NCI-H748 treated with DMSO at 0.1 percent for 48 hours (cell line): Measurements from ENCODE around the gene CST7.

Experiments used
- DNase-seq: peaks from one replicate; lab custom pipeline; 2025; lab: John Stamatoyannopoulos, UW

Gene CST7

DNA sequence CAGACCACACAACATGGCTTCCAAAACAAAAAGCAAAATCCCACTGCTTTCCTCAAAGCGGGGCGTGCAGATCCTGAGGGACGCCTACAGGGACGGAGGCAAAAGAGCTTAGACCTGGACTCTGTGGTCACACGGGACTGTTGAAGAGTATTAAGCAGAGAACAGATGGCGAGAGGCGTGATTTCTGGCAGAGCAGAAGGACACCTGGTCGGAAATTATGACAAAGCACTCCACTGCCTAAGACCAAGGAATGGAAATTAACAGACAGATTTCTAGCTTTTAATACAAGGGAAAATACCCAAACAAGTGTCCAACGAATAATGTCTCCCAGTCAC, 15.4 kb downstream of the CST7 start:
- no peak for DNase-seq

DNA sequence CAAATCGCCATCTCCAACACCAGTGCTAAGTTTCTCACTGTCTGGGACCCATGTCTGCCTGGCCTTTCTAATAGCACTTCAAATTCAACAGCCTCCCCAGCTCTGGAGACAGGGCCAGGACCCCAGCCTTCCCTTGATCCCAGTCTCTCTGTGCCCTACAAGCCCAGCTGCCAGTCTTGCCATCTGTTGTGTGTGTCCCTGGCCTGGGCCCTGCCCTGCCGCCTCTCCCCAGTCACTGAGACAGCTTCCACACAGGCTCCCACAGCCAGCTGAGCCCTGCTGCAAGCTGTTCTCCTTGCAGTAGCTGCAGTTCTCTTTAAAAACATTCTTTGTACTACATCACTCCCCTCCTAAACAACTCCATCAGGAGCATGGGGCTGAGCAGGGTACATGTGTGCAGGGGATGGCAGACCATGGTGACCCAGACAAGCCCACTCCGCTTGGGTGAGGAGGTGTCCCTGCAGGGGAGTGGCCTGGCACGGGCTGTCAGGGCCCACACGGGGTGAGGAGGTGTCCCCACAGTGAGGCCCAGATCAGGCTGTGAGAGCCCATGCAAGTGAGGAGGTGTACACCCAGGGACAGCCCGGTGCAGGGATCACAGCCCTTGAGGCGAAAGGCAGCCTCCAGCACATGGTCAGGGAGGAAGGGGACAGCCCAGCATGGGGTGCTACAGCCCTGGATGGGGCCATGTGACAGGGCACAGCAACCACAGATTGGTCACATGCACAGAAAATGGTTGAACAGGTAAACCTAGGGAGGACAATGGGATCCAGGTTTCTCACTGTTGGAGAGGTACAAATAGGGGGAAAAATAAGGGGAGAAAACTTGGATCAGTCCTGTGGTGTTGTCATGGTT, 16.2 kb downstream of the CST7 start:
- no peak for DNase-seq

DNA sequence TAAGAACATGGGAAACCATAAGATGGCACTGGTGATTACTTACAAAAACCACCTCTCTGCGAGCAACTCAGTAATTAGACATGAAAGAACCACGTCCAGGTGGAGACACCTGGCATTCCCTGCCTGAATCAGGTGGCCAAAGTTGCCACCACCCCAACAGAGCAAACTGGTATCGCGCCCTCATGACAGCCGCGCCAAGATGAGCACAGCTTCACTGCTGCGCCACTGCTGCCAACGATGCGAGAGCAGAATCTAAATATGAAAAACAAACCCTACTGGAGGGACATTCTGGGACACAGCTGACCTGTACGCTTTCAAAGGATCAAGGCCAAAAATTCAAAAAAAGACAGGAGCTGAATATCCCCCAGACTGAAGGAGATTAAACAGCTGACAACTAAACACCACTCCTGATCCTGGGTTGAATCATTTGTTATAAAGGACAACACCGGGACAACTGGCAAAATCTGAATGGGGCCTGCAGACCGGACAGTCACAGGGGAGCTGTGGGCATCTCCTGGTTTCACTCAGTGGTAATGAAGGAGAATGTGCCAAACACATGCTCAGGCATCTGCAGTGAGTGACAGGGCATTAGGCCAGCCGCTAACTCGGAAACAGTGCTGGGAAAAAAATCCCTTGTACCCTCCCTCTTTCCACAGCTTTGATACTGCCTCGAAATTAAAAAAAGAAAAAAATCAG, 17.4 kb downstream of the CST7 start:
- DNase-seq, result no peak

DNA sequence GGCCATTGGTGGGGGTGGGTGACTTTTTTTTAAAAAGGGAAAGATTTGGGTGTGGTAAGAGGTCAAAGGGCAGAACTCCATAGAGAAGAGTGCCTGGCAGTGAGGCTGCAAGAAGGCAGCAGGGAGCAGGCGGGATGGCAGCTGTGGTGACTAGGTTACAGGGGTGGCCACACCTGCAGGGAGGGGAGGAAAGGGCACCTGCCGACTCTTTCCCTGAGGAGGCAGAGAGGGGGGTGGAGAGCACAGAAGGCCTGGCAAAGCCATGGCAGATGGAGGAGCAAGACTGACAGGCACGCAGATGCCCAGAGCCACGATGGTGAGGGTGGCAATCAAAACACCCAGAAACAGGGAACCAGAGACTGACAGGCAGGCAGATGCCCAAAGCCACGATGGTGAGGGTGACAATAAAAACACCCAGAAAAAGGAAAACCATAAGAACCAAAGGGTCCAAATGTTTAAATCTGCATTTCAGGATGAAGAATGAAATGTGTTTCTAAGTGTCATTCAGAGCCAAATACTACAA, 19.3 kb downstream of the CST7 start:
- DNase-seq, result no peak

DNA sequence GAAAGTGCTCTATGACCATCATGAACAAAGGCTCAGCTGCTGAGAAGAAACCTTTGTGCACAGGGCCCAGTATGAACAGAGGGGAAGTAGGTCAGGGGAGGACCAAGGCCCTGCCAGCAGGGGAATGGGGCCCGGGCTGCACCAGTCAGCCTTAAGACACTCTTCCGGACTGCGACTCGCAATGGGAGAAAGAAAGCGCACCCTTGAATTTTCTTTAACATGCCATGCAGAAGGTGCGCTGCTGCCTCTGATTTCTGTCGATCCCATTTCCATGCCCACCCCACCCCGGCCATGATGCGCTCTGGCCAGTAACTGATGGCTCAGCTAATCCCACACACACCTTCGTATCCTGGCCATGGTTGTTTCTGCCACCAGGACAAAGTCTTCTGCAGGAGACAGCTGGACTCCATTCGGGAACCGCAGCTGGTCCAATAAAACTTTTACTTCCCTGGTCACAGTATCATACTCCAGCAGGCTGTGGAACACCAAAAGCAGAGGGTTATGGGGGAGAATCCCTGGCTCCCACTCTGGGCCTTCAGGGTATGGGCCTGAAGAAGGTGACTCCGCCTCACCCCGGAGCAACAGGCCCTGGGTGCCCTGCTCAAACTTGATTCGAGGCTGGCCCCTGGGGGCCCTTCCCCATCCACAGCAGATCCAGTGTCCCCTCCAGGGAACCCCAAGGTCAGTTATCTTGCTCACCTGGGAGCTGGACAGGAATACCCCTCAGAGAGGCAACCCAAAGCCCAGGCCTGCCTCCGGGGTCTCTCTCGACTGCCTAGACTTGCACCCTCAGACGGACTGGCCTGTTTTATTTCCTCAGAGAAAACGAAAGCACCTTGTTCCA, 20.3 kb downstream of the CST7 start:
- DNase-seq, result no peak

DNA sequence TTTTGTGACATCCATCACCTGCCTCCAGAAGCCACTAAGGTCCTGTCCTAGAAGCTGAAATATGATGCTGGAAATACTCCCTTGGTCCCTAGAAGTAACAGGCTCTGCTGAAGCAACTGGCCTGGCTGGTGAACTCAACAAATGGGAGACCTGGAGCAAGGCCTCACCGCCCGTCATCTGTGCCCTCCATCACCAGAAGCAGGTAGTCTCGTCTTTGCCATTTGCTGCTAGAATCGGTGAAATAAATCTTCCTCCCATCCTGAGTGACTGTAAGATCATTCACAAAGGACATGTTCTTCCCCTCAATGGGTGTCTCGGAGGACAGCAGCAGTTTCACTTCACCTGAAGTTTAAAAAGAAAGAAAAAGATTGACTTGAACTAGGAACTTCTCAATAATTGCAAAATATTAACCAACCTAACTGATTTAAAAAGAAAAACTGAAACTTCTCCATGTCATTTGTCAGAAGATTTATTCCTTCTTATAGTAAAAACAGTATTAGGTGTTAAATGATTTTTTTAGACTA, 21.0 kb downstream of the CST7 start:
- no peak for DNase-seq

DNA sequence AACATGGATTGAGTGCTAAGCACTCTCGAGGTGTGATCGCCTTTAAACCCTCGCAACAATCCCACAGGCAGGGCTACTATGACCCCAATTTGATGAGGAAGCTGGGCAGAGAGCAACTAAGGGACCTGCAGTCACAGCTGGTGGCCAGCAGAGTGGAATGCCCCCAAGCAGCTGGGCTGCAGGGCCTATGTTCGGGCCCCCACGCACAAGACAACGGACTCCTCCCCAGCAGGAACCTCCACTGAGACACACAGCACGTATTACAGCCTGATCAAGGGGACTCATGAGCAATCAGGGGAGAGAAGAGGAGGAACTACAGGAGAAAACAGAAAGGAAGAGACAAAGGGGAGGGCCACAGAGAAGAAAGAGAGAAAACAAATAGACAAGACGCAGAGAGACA, 21.7 kb downstream of the CST7 start:
- no peak for DNase-seq

DNA sequence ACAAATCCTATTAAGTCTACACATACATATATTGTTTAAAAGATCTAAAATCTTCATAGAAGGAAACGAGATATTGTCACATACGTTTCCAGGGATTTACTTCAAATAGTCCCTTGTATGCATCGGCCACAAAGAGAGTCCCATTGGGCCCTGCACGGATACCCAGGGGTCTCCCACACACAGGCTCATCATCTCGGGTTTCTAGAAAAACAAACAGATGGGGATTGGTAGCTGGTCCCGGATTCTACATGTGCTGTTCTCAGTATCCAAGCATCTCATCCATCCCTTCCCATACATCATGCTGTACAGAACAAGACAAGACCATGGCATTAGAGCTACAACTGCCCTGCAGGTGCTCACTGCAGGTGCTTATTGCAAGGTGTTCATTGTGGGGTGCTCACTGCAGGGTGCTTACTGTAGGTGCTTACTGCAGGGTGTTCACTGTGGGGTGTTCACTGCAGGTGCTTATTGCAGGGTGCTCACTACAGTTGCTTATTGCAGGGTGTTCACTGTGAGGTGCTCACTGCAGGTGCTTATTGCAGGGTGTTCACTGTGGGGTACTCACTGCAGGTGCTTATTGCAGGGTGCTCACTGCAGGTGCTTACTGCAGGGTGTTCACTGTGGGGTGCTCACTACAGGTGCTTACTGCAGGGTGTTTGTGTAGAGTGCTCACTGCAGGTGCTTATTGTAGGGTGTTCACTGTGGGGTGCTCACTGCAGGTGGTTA, 22.5 kb downstream of the CST7 start:
- DNase-seq, result no peak

DNA sequence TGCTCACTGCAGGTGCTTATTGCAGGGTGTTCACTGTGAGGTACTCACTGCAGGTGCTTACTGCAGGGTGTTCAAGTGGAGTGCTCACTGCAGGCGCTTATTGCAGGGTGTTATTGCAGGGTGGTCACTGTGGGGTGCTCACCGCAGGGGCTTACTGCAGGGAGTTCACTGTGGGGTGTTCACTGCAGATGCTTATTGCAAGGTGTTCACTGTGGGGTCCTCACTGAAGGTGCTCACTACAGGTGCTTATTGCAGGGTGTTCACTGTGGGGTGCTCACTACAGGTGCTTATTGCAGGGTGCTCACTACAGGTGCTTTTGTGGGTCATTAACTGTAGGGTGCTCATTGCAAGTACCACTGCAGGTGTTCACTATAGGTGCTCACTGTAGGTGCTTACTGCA, 23.3 kb downstream of the CST7 start:
- DNase-seq, result no peak

DNA sequence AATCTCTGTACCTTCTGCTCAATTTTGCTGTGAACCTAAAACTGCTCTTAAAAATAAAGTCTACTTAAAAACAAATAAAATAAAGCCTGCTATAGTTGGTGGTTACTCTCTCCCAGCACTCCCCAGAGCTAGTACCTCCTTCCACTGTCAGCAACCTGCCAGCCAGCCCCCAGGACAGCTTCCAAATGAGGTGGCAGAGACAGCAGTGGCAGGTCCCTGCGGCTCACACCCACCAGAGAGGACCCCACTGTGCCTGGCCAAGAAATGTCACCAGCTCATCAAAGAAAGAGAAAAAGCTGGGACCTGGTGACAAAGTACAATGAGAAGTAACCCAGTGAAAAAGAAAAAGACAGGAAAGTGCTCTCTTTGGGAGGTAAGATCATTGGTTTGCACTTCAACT, 28.3 kb downstream of the CST7 start:
- DNase-seq, result no peak

DNA sequence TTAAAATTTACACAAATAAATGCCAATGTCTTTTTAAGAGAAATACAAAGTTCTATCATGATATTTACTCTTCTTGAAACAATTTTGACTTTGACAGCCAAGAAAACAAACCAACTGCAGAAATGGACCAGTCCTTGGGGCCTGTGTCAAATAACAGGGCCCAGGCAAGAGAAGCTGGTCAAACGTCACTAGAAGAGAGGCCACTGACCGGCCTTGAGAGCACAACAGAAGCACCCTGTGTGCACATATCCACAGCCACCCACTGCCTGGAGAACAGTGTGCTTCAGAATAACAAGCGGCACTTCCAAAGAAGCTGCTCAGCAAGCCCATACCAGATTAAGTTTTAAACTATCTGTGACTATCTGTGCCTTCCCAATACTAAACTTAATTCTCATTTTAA, 28.7 kb downstream of the CST7 start:
- no peak for DNase-seq

DNA sequence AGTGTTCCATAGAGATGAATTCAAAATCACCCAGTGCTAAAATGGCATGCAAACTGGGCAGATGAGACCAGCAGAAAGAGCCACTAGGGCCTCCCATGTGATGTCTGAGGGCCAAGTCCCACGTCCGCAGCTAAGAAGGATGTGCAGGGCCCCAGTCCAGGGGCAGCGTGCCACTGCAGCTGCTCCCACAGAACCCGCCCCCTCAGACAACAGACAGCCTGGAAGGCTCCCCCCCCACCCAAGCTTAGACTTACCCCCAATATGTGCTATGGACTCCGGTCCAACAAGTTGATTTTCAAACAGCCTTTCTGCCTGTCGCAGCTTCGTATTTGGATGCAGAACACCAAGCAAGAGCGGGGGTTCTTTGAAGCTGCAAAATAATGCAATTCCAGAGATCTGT, 29.4 kb downstream of the CST7 start:
- DNase-seq, result no peak

DNA sequence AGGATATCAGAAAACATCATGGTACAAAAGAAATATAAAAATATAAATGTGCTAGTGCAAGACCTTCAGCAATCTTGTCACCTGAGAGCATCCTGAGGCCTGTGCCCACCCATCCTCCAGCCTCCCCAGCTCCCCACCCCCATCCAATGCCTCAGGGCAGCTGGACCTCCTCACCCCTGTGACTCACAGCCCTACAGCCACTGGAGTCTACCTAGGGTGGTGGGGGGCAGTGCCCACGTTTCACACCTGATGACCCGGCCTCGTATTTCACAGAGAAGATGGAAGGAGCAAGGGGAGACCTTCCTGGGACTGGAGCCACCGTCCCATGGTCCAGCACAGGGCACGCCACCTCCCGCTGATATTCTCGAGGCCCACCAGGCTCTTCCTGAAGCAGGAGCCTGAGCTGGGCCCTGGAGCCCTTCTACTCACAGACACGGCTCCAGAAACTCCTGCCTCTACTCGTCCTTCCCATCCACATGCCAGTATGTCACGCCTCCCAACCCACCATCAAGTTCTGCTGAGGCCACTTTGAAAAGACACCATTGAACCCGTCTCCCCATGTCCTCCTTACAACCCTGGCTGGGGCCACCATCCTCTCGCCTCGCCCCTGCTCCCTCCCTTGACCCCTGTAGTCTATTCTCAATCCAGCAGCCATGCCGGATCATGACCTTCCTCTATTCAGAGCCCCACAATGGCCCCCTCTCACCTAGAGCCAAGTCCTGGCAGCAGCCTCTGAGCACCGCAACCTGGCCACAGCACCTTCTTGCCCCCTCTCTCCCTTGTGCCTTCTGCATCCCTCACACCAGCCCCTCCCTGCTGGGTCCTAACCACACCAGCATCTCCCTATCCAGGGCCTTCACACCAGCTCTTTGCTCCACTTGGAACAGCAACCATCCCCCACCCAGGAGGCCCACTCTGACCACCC, 30.2 kb downstream of the CST7 start:
- no peak for DNase-seq

DNA sequence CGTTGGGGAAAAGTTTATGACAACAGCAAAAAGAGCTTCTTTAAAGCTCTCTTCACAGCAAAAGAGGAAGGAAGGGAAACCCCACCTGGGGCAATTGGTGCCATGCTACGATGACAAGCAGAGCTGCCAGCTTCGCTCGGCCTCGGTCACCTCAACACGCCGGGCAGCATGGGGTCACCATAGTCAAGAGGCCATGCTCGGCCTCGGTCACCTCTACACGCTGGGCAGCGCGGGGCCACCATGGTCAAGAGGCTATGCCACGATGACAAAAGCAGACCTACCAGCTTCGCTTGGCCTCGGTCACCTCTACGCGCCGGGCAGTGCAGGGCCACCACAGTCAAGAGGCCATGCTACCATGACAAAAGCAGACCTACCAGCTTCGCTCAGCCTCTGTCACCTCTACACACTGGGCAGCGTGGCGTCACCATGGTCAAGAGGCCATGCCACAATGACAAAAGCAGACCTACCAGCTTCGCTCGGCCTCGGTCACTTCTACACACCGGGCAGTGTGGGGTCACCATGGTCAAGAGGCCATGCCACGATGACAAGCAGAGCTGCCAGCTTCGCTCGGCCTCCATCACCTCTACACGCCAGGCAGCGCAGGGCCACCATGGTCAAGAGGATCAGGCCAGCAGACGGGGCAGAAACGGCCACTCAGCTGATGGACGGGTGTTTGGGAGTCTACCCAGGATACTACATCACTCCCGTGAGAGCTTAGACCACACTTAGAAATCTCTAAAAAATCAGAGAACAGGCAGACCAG, 31.4 kb downstream of the CST7 start:
- no peak for DNase-seq

DNA sequence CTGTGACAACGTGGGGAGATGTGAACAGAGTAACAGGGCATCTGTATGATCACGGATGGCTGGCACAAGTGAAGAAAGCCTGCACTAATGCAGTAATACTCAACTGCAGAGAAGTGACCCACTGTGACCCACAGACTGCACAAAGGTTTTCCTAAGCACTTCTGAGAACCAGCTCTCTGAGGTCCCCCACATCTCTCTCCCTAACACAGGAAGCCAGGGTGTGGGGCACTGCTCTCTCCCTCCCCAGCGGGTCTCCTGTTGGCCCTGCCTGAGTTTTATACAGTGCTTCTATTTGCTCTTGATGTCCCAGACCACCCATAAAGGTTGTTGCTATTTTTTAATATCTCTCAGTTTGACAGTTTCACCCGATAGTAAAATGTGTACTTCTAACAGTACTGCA, 32.2 kb downstream of the CST7 start:
- no peak for DNase-seq

DNA sequence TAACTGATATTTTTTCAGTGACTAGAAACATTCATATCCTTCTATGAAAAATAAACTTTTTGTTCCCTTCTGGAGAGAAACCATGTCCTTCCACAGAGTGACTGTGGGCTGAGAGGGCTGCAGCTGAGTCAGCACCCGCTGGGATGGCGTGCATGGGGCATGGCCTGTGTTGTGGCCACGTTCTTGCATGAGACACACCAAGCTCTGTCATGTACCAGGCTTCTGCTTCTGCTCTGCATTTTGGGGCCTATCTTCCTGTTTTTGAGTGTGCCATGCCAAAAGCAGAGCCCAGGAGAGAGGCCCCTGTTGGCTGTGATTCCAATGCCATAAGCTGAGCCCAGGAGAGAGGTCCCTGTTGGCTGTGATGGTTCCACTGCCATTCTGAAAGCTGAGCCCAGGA, 32.7 kb downstream of the CST7 start:
- DNase-seq, result no peak

DNA sequence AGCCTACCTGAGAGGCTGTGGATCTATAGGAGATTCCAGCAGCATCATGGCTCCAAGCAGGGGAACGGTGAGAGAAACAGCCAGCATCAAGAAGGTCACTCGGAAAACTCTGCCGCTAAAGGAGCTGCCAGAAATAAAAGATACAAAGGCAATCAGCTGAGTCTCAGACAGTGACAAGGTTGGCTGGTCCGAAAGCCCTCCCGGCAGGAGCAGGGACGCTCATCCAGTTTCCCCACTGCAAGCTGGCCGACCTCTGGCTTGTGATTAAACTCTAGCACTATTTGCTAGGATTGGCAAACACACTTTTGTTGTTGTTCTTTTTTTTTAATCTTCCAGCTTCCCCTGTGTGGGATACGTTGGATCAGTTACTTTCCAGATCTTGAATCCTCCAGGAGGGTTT, 34.8 kb downstream of the CST7 start:
- DNase-seq, result no peak

DNA sequence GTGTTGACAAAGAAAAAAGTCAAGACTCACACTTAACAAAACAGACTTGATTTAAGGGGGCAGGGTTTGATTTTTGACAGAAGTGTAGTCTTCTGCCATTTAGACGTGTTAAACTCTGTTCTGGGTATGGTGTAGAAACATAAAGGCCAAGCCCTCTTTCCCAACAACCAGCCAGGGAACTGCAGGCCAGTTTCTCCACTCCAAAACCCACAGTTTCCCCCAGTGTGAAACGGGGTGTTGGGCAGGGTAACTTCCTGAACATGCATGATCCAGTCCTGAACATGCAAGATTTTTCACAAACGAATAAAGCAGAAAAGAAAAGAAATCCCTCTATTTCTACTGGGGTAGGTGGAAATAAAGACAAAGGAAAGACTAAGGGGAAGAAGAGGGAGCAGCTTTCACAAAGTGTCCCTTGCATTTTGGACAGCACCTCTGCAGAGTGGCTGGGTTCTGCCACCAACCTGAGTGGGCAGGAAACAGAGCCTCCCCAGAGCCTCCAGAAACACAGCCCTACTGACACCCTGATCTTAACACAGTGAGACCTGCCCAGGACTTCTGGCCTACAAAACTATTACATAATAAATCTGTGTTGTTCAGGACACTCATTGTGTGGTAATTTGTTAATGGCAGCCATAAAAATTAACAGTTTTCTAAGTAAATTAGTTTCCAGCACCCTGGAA, 36.0 kb downstream of the CST7 start:
- DNase-seq, result no peak

DNA sequence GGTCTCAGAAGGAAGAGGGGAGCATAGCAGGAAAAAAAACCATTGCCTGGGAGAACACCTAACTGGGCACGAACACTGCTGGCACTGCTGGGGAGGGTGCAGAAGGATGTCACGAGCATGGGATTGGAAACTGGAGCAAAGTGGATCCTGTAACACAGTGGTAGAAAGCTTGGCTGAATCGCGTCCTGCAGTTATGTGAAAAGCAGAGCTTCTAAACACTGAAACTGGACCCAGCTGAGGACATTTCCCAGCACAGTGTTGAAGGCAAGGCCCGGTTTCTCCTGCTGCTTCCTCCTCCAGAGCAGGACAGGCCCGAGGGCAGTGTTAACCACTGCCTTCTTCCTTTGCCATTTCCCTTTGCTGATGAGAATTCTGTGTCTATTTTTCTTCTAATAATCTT, 36.7 kb downstream of the CST7 start:
- no peak for DNase-seq
